Subcutaneous abdominal adipose tissue (tissue), 5 donors: ENCODE data around the gene MYLK4.
"Not testable (repeated sequence)": the region's sequence is repeated elsewhere in the genome, so short reads cannot be mapped to it uniquely, and the experiment has no call there.

Experiments used
- H3K27ac ChIP-seq: one replicate; pipeline ENCODE4 v1.7.0; 2013; ENCODE audit warnings: low read depth, mild to moderate bottlenecking, inconsistent platforms, low read length, moderate library complexity
- H3K27me3 ChIP-seq, 5 donors: one replicate each; pipeline ENCODE4 v1.7.0; 2013; ENCODE audit warnings: low read length in 5 of 5, inconsistent platforms in 1 of 5; ENCODE audit not compliant: control insufficient read depth in 5 of 5, insufficient read depth in 4 of 5
- H3K36me3 ChIP-seq, 5 donors: one replicate each; pipeline ENCODE4 v1.7.0; 2013; ENCODE audit warnings: low read length in 5 of 5; ENCODE audit not compliant: control insufficient read depth in 5 of 5, insufficient read depth in 5 of 5
- H3K4me1 ChIP-seq, 5 donors: one replicate each; pipeline ENCODE4 v1.7.0; 2013; ENCODE audit warnings: low read length in 5 of 5, mild to moderate bottlenecking in 3 of 5, moderate library complexity in 1 of 5; ENCODE audit not compliant: control insufficient read depth in 5 of 5, insufficient read depth in 5 of 5
- H3K4me3 ChIP-seq, 5 donors: one replicate each; pipeline ENCODE4 v1.7.0; 2013; ENCODE audit warnings: low read length in 5 of 5, low read depth in 1 of 5
- H3K9ac ChIP-seq, 5 donors: one replicate each; pipeline ENCODE4 v1.7.0; 2013; ENCODE audit warnings: low read length in 5 of 5, mild to moderate bottlenecking in 4 of 5, moderate library complexity in 3 of 5
- H3K9me3 ChIP-seq, 5 donors: one replicate each; pipeline ENCODE4 v1.7.0; 2013; ENCODE audit warnings: low read length in 5 of 5; ENCODE audit not compliant: control insufficient read depth in 5 of 5
- donor health status: healthy.
- donor health status: healthy.
- donor health status: healthy.
- donor health status: healthy.
- donor health status: healthy.

MYLK4 gene

GRCh38 chr6:2767657-2768524 is 17.2 kb upstream of the MYLK4 start:
- H3K36me3 ChIP-seq = peaks cover 0 to 13% (median 8%) of the 10 kb centered on the region in 5 donors
- H3K27me3 ChIP-seq = no peaks in the 10 kb centered on the region
- H3K4me1 ChIP-seq = peaks cover 3 to 47% (median 37%) of the 10 kb centered on the region in 5 donors
- H3K9ac ChIP-seq = peak overlapping the region in 4 of 5 donors; percentile 9 to 88 (median 60)
- H3K9me3 ChIP-seq = no peaks in the 10 kb centered on the region
- peak overlapping the region; percentile 31 to 87 (median 84) for H3K4me3 ChIP-seq
- no peak overlapping the region for H3K27ac ChIP-seq

- Histone ChIP-seq H3K9ac (peak overlapping the region; percentile 72 to 89 (median 74)), H3K27ac (peak overlapping the region; percentile 67), H3K36me3 (peaks cover 0 to 11% (median 8%) of the 10 kb centered on the region in 5 donors), H3K27me3 (no peaks in the 10 kb centered on the region), H3K4me1 (peaks cover 3 to 47% (median 37%) of the 10 kb centered on the region in 5 donors), H3K4me3 (peak overlapping the region; percentile 76 to 87 (median 84)), H3K9me3 (no peaks in the 10 kb centered on the region)
Observed at GRCh38 chr6:2766767-2767656, 16.3 kb upstream of the MYLK4 start.

DNA sequence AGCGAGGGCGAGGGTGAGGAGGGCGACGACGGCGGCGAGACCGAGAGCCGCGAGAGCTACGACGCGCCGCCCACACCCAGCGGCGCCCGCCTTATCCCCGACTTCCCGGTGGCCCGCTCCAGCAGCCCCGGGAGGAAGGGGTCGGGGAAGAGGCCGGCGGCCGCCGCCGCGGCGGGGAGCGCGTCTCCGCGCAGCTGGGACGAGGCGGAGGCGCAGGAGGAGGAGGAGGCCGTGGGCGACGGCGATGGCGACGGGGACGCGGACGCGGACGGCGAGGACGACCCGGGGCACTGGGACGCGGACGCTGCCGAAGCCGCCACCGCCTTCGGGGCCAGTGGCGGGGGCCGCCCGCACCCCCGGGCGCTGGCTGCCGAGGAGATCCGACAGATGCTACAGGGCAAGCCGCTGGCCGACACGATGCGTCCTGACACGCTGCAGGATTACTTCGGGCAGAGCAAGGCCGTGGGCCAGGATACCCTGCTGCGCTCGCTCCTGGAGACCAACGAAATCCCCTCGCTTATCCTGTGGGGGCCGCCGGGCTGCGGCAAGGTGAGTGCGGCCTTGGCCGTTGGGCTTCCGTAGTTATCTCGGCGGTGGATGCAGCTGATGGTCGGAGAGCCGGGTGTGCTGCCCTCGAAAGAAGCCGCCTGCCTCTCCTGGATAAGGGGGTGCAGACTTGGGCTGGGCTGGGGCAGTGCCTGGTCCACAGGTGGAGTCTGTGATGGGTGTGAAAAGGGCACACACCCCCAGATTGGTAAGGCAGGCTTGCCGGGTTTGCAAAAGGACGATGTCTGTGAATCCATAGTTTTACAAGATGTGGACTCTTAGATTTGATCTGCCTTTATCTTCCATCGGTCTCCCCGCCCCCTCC is 15.4 kb upstream of the MYLK4 start:
- H3K4me1 ChIP-seq = peaks cover 3 to 47% (median 37%) of the 10 kb centered on the region in 5 donors
- peak overlapping the region; percentile 67 for H3K27ac ChIP-seq

GRCh38 chr6:2765166-2765895 is 14.6 kb upstream of the MYLK4 start, which contains the start of gene WRNIP1:
Gene WRNIP1 (plus strand): TSS chr6:2765393. CDS start chr6:2765623, 230 bp downstream.
- Histone ChIP-seq H3K27ac (peak within 1 kb of the TSS; percentile 71), H3K9me3 (no peaks in the 10 kb centered on the region), H3K9ac (peak within 1 kb of the TSS; percentile 73 to 89 (median 84)), H3K4me3 (peak within 1 kb of the TSS; percentile 76 to 87 (median 86)), H3K36me3 (peaks cover 0 to 4% (median 3%) of the 10 kb centered on the region in 5 donors), H3K27me3 (no peaks in the 10 kb centered on the region), H3K4me1 (peaks cover 3 to 44% (median 37%) of the 10 kb centered on the region in 5 donors)

More for the DNA sequence above, 15.4 kb upstream of the MYLK4 start:
- Histone ChIP-seq H3K4me3 (peak overlapping the region; percentile 76 to 87 (median 84)), H3K36me3 (peaks cover 0 to 8% (median 6%) of the 10 kb centered on the region in 5 donors), H3K27me3 (no peaks in the 10 kb centered on the region), H3K9me3 (no peaks in the 10 kb centered on the region), H3K9ac (peak overlapping the region; percentile 72 to 89 (median 74))

- Histone ChIP-seq H3K9ac (peak overlapping the region in 4 of 5 donors; percentile 75 to 84 (median 80)), H3K36me3 (no peaks in the 10 kb centered on the region), H3K4me3 (peak overlapping the region; percentile 76 to 87 (median 78)), H3K27ac (peak overlapping the region; percentile 71), H3K4me1 (peaks cover 3 to 38% (median 34%) of the 10 kb centered on the region in 5 donors), H3K9me3 (no peaks in the 10 kb centered on the region), H3K27me3 (no peaks in the 10 kb centered on the region)
Observed at GRCh38 chr6:2764610-2765165, 14.0 kb upstream of the MYLK4 start.

DNA sequence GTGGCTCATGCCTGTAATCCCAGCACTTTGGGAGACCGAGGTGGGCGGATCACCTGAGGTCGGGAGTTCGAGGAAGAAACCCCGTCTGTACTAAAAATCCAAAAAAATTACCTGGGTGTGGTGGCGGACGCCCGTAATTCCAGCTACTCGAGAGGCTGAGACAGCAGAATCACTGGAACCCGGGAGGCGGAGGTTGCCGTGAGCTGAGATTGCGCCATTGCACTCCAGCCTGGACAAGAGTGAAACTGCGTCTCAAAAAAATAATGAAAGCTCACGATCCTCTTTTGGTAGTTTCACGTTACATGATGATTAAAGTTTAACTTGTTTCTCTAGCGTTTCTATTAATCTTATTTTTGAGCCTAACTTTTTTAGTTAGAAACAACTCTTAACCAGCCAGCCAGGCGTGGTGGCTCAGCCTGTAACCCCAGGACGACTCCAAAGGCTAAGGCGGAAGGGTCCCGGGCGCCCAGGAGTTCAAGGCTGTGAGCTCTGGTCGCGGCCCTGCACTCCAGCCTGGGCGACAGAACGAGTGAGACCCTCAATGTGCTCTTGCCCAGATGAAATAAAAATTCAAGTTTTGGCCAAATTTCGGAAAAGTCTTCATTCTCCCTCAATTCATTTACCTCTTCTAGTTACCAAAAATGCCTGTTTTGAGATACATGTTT is 13.3 kb upstream of the MYLK4 start:
- Histone ChIP-seq H3K4me1 (peaks cover 3 to 37% (median 34%) of the 10 kb centered on the region in 5 donors), H3K36me3 (no peaks in the 10 kb centered on the region), H3K27me3 (no peaks in the 10 kb centered on the region), H3K27ac (peak overlapping the region; percentile 71), H3K4me3 (peak overlapping the region; percentile 76 to 87 (median 78)), H3K9me3 (no peaks in the 10 kb centered on the region), H3K9ac (peak overlapping the region in 2 of 5 donors; percentile 84)

GRCh38 chr6:2763345-2763841 is 12.7 kb upstream of the MYLK4 start:
- H3K9ac ChIP-seq = no peak overlapping the region
- no peaks in the 10 kb centered on the region for H3K36me3 ChIP-seq
- no peaks in the 10 kb centered on the region for H3K9me3 ChIP-seq
- H3K4me1 ChIP-seq = peaks cover 3 to 32% (median 30%) of the 10 kb centered on the region in 5 donors
- H3K4me3 ChIP-seq = no peak overlapping the region
- H3K27ac ChIP-seq = no peak overlapping the region
- H3K27me3 ChIP-seq = no peaks in the 10 kb centered on the region

- H3K36me3 ChIP-seq, H3K27ac ChIP-seq, H3K9me3 ChIP-seq, H3K27me3 ChIP-seq, H3K4me3 ChIP-seq, H3K9ac ChIP-seq: not testable (repeated sequence)
- peaks cover 3 to 27% (median 24%) of the 10 kb centered on the region in 5 donors for H3K4me1 ChIP-seq
Observed at GRCh38 chr6:2762868-2763267, 12.1 kb upstream of the MYLK4 start.
